Neural crest cell (in vitro differentiated cells): ENCODE results near the gene TRAPPC12. TPM values are rescaled to one million over a fixed set of nuclear protein-coding genes. Genes with fewer than 3 reads are reported as not detected.
"Not testable (repeated sequence)": the region's sequence is repeated elsewhere in the genome, so short reads cannot be mapped to it uniquely, and the experiment has no call there.

Source experiments
- DNase-seq: peaks from one replicate; pipeline ENCODE4 v3.0.0; 2021; ENCODE audit warnings: low read depth, mixed read lengths, low spot score
- H3K27ac Mint-ChIP-seq: one replicate; pipeline ENCODE4 v1.8.0; 2021; ENCODE audit warnings: mild to moderate bottlenecking, mixed read lengths; ENCODE audit not compliant: unreplicated experiment
- H3K27me3 Mint-ChIP-seq: 2 replicates; pipeline ENCODE4 v1.8.0; 2021; ENCODE audit warnings: low read depth, mild to moderate bottlenecking, mixed read lengths
- H3K36me3 Mint-ChIP-seq: 2 replicates; pipeline ENCODE4 v1.8.0; 2021; ENCODE audit warnings: low read depth, mild to moderate bottlenecking, mixed read lengths
- H3K4me1 Mint-ChIP-seq: 2 replicates; pipeline ENCODE4 v1.8.0; 2021; ENCODE audit warnings: mixed read lengths
- H3K4me3 Mint-ChIP-seq: one replicate; pipeline ENCODE4 v1.8.0; 2021; ENCODE audit warnings: mild to moderate bottlenecking, mixed read lengths
- H3K9me3 Mint-ChIP-seq: 2 replicates; pipeline ENCODE4 v1.8.0; 2021; ENCODE audit warnings: mixed read lengths
- total RNA-seq: library from RNA; stranded (reverse); gene quantifications from 2 replicates; pipeline ENCODE4 v1.2.1, GENCODE V29; 2021
- TF ChIP-seq, protein P1 (sequence below): fragments of 200-600 bp; sonication (generic); conservative IDR thresholded peaks from 2 replicates; pipeline ENCODE4 v1.5.0; 2021; ENCODE audit warnings: antibody characterized with exemption, mild to moderate bottlenecking

TRAPPC12 gene
- total RNA-seq, 1 donor from 2014 or later, result 96.9 TPM

DNA sequence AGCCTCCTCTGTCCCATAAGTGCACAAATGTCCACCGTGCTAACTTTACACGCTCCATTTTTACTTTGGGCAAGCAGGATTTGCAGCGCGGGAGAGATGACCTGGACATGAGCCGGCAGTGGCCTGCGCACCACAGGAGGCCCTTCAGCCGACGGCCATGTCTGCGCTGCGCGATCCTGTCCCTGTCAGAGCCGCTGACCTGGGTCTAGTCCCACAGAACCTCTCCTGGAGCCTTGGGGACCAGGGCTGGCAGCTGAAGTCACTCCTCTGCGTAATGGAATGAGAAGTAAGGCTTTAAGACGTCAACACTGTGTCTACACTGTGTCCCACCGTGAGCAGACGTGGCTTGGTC is 110.2 kb downstream of the TRAPPC12 start:
- TF ChIP-seq, protein P1, sequence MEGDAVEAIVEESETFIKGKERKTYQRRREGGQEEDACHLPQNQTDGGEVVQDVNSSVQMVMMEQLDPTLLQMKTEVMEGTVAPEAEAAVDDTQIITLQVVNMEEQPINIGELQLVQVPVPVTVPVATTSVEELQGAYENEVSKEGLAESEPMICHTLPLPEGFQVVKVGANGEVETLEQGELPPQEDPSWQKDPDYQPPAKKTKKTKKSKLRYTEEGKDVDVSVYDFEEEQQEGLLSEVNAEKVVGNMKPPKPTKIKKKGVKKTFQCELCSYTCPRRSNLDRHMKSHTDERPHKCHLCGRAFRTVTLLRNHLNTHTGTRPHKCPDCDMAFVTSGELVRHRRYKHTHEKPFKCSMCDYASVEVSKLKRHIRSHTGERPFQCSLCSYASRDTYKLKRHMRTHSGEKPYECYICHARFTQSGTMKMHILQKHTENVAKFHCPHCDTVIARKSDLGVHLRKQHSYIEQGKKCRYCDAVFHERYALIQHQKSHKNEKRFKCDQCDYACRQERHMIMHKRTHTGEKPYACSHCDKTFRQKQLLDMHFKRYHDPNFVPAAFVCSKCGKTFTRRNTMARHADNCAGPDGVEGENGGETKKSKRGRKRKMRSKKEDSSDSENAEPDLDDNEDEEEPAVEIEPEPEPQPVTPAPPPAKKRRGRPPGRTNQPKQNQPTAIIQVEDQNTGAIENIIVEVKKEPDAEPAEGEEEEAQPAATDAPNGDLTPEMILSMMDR, result no peak
- Mint-ChIP-seq H3K9me3 (no peaks in the 10 kb centered on the region), H3K36me3 (peaks cover 9% of the 10 kb centered on the region), H3K27me3 (no peaks in the 10 kb centered on the region), H3K4me3 (no peak overlapping the region), H3K27ac (no peak overlapping the region), H3K4me1 (peaks cover 46% of the 10 kb centered on the region)
- no peak for DNase-seq

DNA sequence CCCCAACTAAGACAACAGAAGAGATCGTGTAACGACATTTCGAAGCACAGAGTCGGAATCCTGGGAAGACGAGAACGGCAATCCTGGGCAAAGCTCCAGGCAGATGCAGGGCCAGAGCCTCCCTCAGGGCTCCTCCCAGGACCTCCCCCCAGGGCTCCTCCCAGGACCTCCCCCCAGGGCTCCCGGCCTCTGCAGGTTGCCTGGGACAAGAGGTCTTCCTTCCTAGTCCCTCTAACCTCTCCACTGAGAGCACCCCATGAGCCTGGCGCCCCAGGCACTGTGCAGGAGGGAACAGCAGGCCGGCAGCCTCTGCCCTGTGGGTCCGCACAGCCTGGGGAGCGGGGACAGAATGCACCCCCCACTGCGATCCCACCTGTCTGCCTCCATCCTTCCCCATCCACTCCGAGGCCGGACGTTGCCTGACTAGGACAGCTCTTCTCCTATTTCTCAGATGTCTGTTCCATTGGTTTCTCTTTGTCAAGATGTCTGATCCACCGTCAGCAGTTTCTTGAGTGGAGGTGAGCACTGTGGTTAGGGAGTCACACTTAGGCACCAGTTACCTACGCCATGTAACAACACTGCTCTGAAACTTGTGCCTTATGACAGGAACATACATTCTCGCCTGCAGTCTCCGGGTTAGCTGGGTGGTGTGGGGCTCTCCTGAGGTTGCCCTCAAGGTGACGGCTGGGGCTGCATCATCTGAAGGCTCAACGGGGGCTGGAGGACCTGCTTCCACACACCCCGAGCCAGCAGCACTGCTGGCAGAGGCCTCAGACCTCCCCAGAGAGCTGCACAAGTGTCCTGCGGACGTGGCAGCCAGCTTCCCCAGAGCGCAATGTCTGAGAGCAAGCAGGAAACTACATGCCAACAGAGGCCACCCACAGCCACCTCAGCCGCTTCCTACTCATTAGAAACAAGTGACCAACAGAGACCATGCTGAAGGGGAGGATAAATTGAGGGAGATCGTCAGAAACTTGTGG is 111.0 kb downstream of the TRAPPC12 start:
- H3K9me3 Mint-ChIP-seq, result no peaks in the 10 kb centered on the region
- no peaks in the 10 kb centered on the region for H3K27me3 Mint-ChIP-seq
- H3K27ac Mint-ChIP-seq, result peak overlapping the region; percentile 90
- peaks cover 5% of the 10 kb centered on the region for H3K36me3 Mint-ChIP-seq
- TF ChIP-seq, protein P1, result no peak
- DNase-seq, result no peak
- H3K4me3 Mint-ChIP-seq, result peak overlapping the region; percentile 6
- H3K4me1 Mint-ChIP-seq, result peaks cover 46% of the 10 kb centered on the region

DNA sequence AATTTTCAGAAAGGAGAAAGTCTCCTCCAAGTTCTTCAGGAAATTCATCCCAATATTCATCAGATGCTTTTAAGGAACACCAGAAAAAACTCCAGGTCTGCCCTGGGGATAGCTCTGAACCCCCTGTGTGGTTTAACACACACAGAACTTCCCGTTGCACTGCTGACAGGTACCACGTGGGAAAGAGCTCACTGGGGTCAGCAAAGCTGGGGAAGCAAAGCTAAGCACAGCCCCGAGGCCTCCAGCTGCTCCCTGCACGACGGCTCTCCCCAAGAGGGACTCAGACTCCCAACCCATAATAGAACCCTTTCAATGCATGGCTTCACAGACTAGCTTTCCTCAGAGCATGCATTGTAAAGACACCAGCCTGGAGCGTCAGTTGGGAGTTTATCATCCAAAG is 111.8 kb downstream of the TRAPPC12 start:
- H3K36me3 Mint-ChIP-seq, result no peaks in the 10 kb centered on the region
- peak overlapping the region; percentile 15 for H3K27ac Mint-ChIP-seq
- no peak overlapping the region for H3K4me3 Mint-ChIP-seq
- no peaks in the 10 kb centered on the region for H3K9me3 Mint-ChIP-seq
- TF ChIP-seq, protein P1, result no peak
- H3K4me1 Mint-ChIP-seq, result peaks cover 46% of the 10 kb centered on the region
- no peak for DNase-seq
- H3K27me3 Mint-ChIP-seq, result no peaks in the 10 kb centered on the region

DNA sequence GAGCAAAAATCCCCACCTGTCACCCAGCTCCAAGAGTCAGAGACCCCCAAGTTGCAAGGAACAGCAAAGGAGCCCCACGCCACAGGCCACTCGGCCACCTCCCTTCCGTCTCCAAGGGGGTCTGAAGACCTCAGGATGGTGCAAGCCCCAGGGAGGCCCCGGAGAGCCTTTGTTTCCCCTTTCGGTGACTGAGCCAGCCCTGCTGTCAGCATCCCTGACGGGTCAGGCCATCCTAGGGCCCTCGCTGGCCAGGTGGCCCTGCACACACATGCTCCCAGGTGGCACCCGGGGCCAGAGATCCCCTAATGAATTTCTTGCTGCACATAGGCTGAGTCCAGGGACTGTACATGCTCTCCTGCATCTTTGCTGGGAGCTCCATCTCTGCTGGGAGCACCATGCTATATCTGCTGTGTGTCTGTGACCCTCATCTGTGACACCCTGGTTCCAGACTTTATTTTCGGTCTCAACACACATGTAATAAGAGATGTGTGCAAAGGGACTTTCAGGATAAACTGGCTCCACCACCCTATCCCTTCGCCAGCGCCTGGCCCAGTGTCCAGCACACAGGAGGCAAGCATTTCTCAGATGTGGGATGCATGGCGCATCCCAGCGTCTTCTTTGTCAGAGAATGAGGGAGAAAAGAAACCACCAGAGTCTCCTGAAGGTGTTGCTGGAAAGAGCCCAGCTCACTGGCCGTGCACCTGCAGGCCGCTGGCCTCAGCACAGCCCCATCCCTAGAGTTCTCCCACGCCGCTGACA is 112.4 kb downstream of the TRAPPC12 start:
- Mint-ChIP-seq H3K27ac (peak overlapping the region; percentile 57), H3K9me3 (no peaks in the 10 kb centered on the region), H3K36me3 (peaks cover 1% of the 10 kb centered on the region), H3K27me3 (no peaks in the 10 kb centered on the region), H3K4me1 (peaks cover 46% of the 10 kb centered on the region), H3K4me3 (no peak overlapping the region)
- TF ChIP-seq, protein P1, result no peak
- DNase-seq, result no peak

DNA sequence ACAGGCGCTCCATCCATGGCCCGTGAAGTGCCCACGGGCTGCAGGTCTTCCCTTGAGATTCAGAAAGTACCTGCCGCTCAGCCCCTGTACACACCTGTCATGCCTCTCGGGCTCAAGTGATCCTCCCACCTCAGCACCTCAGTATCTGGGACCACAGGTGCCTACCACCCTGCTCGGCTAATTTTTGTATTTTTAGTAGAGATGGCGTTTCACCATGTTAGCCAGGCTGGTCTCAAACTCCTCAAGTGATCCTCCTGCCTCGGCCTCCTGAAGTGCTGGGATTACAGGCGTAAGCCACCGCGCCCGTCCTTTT is 112.9 kb downstream of the TRAPPC12 start:
- not testable (repeated sequence) for H3K4me3 Mint-ChIP-seq, H3K9me3 Mint-ChIP-seq, H3K27ac Mint-ChIP-seq, H3K27me3 Mint-ChIP-seq, DNase-seq, H3K36me3 Mint-ChIP-seq
- peaks cover 46% of the 10 kb centered on the region for H3K4me1 Mint-ChIP-seq
